SHP77 (cell line): Measurements from ENCODE around the gene DSEL.

Experiments
- DNase-seq, 2 experiments: peaks; one replicate each; lab custom pipeline; 2025; lab: John Stamatoyannopoulos, UW

The DSEL gene

DNA sequence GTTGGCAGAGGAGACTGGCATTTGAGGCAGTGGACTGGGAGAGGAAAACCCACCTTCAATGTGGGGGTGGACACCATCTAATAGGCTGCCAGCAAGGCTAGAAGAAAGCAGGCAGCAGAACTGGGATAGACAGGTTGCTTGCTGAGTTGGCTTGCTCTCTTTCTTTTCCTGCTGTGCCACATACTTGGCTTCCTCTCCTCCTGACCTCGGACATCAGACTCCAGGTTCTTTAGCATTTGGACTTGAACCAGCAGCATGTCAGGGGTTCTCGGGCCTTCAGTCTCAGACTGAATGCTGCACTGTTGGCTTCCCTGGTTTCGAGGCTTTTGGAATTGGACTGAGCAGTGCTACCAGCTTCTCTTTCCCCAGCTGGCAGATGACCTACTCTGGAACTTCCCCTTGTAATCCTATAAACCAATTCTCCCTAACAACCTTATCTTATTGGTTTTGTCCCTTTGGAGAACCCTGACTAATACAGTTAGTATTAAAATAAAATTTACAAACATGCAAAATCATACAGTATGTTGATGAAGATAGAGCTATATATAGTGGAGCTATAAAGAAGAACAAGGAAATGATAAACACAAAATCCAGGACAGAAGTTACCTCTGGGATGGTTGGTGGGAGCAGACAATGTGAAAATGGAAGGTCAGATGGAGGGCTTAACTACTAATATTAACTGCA, 15.9 kb downstream of the DSEL start:
- no peak for DNase-seq

DNA sequence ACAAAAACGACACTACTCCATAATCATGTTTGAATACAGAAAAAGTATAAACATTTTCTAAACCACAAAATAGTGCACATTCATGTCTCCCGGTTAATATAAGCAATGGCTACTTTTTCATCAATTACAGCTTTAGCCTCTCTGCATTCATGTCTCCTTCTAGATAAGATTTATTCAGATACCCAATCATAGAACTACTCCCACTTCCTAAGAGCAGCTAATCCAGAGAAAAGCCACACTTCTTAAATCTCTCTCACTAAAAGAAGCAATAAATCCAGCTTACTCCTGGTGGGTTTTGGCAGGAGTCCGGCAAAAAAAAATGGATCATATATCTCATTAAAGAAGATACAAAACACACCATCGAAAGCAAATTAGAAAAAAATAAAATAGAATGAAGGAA, 20.1 kb downstream of the DSEL start:
- no peak for DNase-seq

GRCh38 chr18:67486534-67486933, 30.0 kb downstream of the DSEL start:
- no peak for DNase-seq

GRCh38 chr18:67485655-67486054, 30.9 kb downstream of the DSEL start:
- no peak for DNase-seq

- DNase-seq: no peak
Measured at GRCh38 chr18:67484458-67484857, 32.1 kb downstream of the DSEL start.

DNA sequence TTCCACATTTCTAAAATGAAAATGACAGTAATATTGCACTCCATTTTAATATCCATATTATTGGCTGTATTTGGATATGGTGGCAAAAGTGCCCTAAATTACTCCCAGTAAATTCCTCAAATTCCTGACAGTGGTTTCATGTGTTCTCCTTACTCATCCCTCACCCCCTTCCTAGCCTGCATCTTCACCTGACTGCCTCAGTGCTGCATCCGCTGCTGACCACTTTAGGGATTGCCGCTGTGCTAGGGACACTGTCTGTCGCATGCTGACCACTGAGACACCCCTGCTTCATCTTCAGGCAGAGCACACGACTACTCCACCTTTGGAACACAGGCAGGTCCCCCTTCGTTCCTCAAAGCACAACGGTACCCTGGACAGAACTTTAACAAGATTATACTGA, 32.6 kb downstream of the DSEL start:
- DNase-seq: no peak

DNA sequence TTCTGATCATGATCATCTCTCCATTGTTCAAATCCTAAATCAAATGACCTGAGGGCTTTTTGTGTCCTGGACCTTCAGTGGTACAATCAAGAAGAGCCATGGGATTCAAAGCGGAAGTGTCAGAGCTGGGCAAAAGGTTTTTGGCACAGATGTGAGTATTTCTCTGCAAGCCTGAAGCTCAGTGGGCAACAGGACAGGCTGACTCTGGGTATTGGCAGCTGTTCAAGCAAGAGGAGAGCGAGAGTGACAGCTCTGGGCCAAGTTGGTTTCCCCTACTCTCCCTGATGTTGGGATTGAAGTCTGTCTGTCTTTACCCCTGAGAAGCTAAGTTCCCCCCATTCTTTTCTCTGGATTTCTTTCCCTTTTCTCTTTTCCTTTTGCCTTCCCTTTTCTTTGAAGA, 33.3 kb downstream of the DSEL start:
- DNase-seq: peak; percentile 24 to 72

- no peak for DNase-seq
Measured at GRCh38 chr18:67478249-67478648, 38.3 kb downstream of the DSEL start.

GRCh38 chr18:67477522-67477921, 39.0 kb downstream of the DSEL start:
- no peak for DNase-seq

GRCh38 chr18:67476585-67476984, 39.9 kb downstream of the DSEL start:
- DNase-seq: no peak

DNA sequence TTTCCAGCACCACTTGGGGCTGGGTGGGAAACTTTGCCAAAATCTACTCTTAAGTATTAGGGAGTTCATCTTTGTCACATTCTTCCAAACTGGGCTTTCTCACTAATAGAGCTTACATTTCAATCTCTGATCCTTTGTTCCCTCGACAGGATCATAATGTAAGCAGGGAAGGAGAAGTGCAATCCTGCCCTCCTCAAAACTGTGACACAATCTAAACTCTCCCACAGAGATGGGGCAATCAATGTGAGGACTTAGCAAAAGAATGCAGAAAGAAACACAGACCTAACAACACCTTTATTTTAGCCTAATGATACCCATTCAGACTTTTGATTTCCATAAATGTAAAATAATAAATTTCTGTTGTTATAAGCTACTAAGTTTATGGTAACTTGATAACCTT, 40.8 kb downstream of the DSEL start:
- no peak for DNase-seq

- no peak for DNase-seq
Measured at GRCh38 chr18:67468038-67468437, 48.5 kb downstream of the DSEL start.

DNA sequence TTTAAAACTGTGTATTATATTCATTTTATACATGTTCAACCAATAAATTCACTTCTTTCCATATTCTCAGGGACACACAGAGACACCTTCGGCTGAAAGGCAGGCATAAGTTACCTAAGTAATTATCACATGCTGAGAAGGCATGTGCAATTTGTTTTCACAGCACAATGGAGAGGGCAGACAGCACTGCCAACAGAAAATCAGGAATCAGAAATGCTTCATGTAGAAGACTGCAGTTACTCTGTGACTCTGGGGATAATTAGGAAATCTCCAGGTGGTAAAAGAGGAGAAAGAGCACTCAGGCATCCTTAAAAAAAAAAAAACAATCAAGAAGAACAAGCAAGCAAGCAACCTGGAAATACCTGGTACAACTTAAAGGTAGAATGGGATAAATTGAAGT, 49.3 kb downstream of the DSEL start:
- no peak for DNase-seq

DNA sequence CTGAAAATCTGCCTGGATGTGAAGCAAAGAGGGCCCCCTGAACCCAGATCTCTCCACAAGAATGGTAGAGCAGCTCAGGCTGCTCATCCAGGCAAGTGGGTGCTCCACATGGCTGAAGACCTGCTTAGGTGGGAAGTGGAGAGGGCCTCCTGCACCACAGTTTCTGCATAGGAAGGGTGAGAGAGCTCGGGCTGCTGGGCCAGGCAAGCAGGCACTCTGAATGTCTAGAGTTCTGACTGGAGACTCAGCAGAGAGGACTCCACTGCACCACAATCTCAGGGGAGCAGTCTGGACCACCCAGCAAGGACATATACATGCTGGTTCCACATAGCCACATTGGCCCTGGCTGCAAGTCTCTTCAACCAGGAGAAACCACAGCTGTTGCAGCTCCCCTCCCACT, 52.0 kb downstream of the DSEL start:
- no peak for DNase-seq

DNA sequence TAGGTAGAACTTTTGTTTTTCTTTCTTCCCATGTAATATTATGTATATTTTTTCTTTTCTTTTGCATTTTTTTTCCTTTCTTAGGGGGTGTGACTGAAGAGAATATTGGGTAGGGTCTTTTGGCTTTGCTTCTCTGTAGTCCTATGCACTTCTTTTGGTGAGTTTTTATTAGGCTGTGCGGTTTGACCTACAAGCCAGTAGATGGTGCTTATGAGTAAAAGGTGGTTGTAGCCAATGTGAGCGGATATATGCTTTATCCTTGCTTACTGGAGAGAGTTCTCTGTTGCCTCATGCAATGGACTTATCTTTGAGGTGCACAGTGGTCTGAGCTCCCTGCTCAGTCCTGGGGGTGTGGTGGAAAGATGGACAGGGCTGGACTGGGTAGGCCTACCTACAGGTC, 52.7 kb downstream of the DSEL start:
- peak in 1 of 2 experiments; percentile 1 for DNase-seq

GRCh38 chr18:67456711-67457110, 59.8 kb downstream of the DSEL start:
- DNase-seq: no peak
